OCI-LY3 (cell line): ENCODE data around the gene ISG20L2.

Experiments
- EZH2phosphoT487 ChIP-seq: fragments of 200-600 bp; shearing (Covaris generic); IDR thresholded peaks from 2 replicates; pipeline ENCODE4 v1.6.1; 2018; ENCODE audit warnings: antibody characterized with exemption, mixed run types, low read depth
- TF ChIP-seq, protein P1 (sequence below): fragments of 200-600, 300-600 bp; sonication (generic); IDR thresholded peaks from 2 replicates; pipeline ENCODE4 v1.5.1; 2014; ENCODE audit warnings: antibody characterized with exemption, low read length, low read depth

DNA sequence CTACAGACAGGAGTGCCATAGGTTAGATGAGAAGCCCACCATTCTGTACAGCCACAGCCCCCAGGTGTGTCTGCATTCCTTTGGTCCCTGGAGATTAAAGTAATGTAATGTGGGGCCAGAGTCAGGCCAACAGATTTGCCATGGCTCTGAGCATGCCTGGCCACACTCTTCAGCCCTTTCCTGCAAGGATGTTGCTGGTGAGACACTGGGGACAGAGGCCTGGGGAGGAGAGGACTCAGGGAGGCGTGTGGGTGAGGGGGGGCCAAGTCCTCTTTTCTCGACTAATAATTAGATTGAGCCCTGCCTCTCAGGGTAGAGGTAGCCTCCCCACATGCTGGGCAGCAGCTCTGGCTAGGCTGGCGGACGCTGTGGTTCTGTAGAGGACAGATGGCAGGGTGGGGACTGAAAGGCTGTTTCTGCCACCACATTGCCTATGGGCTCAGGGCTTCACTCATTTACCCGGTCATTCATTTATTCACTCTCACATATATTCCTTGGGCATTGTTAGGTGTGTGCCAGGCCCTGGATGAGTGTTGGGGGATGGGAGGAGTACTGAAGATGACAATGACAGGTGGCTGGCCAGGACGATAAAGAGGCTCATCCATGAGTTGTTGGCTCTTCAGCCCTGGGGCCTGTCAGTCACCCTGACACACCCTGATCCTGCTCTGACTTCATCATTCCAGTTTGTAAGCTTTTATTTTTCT is 31.7 kb upstream of the ISG20L2 start:
- TF ChIP-seq, protein P1, sequence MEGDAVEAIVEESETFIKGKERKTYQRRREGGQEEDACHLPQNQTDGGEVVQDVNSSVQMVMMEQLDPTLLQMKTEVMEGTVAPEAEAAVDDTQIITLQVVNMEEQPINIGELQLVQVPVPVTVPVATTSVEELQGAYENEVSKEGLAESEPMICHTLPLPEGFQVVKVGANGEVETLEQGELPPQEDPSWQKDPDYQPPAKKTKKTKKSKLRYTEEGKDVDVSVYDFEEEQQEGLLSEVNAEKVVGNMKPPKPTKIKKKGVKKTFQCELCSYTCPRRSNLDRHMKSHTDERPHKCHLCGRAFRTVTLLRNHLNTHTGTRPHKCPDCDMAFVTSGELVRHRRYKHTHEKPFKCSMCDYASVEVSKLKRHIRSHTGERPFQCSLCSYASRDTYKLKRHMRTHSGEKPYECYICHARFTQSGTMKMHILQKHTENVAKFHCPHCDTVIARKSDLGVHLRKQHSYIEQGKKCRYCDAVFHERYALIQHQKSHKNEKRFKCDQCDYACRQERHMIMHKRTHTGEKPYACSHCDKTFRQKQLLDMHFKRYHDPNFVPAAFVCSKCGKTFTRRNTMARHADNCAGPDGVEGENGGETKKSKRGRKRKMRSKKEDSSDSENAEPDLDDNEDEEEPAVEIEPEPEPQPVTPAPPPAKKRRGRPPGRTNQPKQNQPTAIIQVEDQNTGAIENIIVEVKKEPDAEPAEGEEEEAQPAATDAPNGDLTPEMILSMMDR, result no peak
- no peak for TF ChIP-seq EZH2phosphoT487
